Midbrain (tissue), 1 donor: ENCODE measurements around the gene RPS3.
"Not testable (repeated sequence)": the region's sequence is repeated elsewhere in the genome, so short reads cannot be mapped to it uniquely, and the experiment has no call there.

Experiments
- DNase-seq: peaks from one replicate; lab custom pipeline; 2025; lab: John Stamatoyannopoulos, UW

Gene RPS3

GRCh38 chr11:75380245-75380644, 19.1 kb upstream of the RPS3 start:
- DNase-seq, result no peak

DNA sequence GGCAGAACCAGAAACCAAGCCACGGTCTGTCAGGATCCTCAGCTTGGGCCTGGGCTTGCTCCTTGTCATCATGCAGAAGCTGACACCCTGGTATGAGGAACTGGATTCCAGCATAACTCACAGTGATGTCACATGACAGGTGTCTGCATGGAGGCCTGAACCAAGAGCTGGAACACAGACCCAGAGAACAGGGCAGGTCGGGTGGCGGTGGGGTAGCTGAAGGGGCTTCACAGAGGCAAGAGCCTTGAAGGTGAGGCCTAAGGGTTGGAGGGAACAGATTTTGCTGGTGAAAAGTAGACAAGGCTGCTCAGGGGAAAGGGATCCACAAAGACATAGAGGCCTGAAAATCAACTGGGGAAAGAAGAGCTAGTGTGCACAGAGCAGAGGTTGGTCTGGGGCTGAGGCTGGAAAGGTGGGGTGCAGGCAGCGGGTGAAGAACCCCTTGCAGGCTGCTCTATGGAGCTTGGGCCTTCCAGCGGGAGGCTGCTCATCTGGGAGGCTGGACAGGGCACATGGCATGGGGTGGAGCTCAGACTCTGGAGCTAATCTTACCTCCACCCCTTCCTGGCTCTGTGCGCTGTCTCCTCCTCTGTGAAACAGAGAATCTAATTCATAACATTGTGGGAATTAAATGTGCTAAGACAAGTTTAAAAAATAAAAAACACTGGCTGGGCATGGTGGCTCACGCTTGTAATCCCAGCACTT, 18.4 kb upstream of the RPS3 start:
- DNase-seq, result no peak

DNA sequence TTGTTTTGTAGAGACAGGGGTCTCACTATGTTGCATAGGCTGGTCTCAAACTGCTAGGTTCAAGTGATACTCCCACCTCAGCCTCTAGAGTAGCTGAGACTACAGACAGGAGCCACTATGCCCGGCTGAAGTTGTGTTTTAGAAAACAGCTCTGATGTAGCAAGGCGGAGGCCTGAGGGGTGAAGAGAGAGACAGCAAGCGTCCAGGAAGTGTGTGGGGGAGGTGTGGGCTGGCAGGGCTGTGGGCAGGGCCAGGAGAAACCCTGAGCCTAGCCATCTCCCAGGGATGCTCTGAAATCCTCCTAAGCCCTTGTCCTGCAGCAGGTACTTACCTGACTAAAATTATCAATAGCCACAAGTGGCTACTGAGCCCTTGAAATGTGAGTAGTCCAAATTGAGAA, 16.1 kb upstream of the RPS3 start:
- no peak for DNase-seq

DNA sequence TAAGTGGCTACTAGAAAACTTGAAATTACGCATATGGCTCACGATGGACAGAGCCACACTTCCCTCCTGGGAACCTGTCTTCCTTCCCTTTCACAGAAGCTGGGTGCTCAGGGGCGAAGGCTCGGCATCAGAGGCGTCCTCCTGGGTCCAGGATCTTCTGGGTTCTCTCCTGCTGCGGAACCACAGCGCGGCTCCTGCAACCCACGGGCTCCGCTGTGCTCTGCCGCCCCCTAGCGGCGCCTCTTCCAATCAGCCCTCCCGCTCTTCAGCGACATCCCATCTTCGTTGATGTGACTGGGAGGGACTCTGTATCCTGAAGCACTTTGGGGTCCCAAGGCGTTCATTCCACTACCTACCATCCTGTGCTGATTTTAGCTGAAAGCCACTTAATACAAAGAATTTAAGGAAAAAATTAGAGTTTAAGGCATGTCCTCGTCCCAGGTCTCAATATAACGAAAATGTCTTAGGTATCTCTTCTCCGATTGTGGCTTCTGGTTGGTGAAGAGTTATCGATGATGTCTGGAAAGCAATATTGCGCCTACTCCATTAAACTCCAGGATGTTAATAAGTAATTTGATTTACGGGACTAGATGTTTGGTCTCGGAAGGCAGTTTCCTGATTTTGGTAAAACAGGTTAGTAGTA, 14.8 kb upstream of the RPS3 start:
- peak; percentile 91 for DNase-seq

DNA sequence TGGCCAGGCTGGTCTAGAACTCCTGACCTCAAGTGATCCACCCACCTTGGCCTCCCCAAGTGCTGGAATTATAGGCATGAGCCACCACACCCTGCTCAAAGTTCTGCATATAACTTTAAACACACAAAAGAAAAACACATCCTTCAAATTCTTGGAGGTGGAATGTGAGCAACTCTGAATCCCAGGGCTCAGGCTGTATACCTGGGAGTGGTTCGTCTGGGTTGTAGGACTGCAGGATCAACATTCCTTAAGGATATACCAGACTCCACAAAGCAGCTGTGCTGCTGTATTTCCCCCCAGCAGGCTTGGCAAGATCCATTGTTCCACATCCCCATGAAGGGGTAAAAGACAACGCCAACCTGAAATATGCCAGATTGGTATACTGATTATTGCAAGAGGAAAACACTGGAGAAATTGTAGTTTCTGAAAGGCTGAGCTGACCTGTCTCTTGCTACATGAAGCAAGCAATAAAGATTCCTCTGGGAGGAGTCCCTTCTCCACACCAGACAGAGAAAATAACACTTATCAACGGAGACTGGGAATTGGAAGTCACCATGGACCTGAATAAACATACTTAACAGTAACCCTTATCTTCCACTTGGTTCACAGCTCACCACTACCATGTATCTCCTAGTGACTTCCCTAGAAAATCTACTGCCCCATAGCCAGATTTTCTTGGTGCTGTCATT, 12.2 kb upstream of the RPS3 start:
- no peak for DNase-seq

DNA sequence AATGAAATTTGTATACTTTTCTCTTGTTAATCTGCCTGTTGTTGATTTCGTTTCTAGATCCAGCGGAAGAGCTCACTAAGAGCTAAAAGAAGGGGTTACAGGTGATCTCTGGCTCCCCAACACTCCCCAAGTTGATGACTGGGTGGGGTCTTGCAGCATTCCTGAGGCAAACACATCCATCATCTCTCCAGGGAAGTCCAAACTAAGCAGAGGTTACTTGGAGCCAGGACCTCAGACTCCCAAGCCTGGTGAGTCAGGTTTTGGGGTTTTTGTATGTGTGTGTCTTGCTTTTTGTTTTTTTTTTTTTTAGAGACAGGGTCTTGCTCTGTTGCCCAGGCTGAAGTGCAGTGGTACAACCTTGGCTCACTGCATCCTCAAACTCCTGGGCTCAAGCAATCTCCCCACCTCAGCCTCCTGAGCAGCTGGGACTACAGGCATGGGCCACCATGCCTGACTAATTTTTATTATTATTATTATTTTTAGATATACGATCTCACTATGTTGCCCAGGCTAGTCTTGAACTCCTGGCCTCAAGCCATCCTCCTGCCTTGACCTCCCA, 11.5 kb upstream of the RPS3 start:
- no peak for DNase-seq

GRCh38 chr11:75388386-75389275, 10.7 kb upstream of the RPS3 start:
- DNase-seq, result peak; percentile 66

GRCh38 chr11:75389276-75389605, 10.1 kb upstream of the RPS3 start:
- DNase-seq, result no peak

GRCh38 chr11:75389925-75390324, 9.4 kb upstream of the RPS3 start:
- no peak for DNase-seq

DNA sequence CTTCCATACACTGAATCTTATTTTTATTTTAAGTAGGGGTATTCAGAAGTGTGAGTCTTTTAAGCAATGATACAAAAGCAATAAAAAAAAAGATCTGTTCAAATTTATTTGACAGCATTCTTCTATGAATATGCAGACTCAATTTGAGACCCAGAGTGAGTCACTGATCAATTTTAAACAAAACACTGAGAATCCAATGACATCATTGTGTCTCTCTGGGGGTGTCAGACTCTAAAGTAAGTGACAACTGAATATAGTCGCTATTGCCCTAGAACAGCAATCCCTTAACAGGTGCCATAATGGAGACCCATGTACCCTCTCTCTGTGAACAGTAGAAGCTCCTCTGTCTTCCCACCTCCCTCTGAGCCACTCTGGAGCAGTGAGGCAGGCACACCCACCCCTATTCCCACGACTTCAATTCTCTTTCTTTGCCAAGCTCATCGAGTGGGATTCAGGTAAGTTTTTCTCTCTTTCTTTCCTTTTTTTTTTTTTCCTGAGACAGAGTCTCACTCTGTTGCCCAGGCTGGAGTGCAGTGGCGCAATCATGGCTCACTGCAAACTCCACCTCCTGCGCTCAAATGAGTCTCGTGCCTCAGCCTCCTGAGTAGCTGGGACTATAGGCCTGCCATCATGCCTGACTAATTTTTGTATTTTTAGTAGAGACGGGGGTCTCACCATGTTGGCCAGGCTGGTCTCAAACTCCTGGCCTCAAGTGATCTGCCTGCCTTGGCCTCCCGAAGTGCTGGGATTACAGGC, 5.1 kb upstream of the RPS3 start:
- DNase-seq, result no peak

DNA sequence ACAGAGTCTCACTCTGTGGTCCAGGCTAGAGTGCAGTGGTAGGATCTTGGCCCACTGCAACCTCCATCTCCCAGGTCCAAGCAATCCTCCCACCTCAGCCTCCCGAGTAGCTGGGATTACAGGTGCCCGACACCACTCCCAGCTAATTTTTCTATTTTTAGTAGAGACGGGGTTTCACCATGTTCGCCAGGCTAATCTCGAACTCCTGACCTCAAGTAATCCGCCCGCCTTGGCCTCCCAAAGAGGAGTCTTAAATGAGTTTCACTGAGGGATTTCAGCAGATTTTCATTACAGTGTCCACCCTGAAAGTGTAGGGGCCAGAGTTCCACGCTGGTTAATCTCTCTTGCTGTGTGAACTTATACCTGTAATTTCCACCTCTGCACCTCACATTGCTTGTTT, 412 bp upstream of the RPS3 start:
- DNase-seq, result no peak

- DNase-seq, result no peak
Observed at GRCh38 chr11:75400146-75400865, 988 bp downstream of the RPS3 start.

GRCh38 chr11:75402002-75402773, 2.9 kb downstream of the RPS3 start:
- no peak for DNase-seq

GRCh38 chr11:75403037-75403436, 3.7 kb downstream of the RPS3 start:
- DNase-seq, result no peak

- no peak for DNase-seq
Observed at GRCh38 chr11:75403983-75404658, 4.8 kb downstream of the RPS3 start.

- no peak for DNase-seq
Observed at GRCh38 chr11:75406338-75406777, 7.0 kb downstream of the RPS3 start.

DNA sequence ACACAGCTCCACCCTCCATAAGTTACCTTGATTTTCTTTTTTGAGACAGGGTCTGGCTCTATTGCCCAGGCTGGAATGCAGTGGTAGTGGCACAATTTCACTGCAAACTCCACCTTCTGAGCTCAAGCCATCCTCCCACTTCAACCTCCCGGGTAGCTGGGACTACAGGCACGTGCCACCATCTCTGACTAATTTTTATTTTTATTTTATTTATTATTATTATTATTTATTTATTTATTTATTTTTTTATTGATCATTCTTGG, 9.6 kb downstream of the RPS3 start:
- DNase-seq, result no peak

GRCh38 chr11:75409971-75410370, 10.7 kb downstream of the RPS3 start:
- DNase-seq, result not testable (repeated sequence)

GRCh38 chr11:75413146-75413545, 13.8 kb downstream of the RPS3 start:
- not testable (repeated sequence) for DNase-seq

GRCh38 chr11:75413864-75414263, 14.5 kb downstream of the RPS3 start:
- no peak for DNase-seq
